GOT3 (cell line): ENCODE data around the gene HAPSTR1.

Experiments used
- DNase-seq: peaks from one replicate; lab custom pipeline; 2025; ENCODE audit warnings: mixed read lengths; lab: John Stamatoyannopoulos, UW

Gene HAPSTR1

DNA sequence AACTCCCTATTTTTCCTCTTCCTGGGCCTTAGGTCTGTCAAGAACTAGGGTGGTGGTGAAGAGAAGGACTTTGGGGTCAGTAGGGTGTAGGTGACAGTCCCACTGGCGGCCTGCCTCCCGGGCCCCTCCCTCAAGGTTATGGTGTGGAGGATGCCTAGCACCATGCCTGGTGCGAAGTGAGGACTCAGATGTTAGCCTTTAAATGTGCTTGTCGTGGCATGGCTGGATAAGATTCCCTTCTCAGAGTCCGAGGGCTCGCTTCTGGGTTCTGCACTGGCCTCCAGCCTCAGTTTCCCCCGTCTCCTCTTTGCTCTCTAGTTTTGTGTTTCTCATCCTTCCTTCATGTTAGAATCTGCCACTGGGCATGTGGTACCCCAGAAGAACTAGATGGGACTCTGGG, 32.0 kb downstream of the HAPSTR1 start:
- no peak for DNase-seq

GRCh38 chr16:9123871-9124270, 32.4 kb downstream of the HAPSTR1 start:
- DNase-seq, result no peak

DNA sequence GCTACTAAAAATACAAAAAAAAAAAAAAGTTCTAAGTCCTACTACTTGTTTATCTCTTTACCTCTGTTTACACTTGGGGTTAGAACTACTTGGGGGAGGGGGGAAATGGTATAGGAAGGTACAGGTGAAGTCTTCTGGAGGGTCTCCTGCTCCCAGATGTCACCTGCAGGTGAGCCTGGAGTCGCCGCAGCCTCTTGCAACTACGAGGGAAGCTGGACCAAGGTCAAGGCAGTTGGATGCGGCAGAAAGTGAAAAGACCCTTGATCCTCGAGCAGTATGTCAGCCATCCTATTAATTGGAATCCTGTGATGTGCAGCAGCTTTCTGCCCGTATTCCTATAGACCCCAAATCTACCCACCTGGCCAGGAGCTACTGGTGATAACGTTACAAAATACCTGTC, 33.0 kb downstream of the HAPSTR1 start:
- no peak for DNase-seq

- no peak for DNase-seq
Measured at GRCh38 chr16:9124908-9125584, 33.6 kb downstream of the HAPSTR1 start.

DNA sequence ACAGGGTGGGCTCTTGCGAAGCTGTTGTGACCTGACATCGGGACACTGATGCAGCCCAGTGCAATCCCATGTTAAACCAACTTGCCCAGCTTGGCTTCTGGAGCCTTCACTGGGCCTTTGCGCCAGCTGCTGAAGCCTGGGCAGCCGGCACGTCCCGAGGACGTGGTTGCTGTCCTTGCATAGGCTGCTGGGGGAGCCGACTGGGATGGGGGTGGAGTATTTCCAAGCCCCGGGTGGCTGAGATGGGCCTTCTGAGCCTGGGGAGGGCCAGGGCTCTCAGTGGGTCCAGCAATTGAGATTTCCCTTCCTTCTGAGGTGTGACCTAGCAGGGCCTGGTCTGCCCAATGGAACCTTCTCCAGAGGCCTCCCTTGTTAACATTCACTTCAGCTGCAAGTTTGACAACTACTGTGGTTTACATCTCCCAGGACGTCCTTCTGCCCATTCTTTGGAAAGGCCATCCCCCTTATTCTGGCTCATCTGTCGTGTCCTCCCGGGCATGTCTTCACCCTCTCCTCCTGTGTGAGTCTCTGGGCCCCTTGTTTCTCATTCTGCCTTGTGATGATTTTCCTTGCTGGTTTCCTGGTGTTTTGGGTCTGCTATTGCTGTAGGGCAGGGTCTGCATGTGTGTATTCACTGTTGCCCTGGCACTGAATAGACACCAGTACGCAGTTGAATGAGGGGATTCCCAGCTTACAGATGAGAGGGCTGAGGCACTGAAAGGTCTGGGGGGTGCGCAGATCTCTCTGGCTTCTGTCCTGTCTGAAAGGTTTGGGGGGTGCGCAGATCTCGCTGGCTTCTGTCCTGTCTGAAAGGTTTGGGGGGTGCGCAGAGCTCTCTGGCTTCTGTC, 34.4 kb downstream of the HAPSTR1 start:
- DNase-seq, result no peak

DNA sequence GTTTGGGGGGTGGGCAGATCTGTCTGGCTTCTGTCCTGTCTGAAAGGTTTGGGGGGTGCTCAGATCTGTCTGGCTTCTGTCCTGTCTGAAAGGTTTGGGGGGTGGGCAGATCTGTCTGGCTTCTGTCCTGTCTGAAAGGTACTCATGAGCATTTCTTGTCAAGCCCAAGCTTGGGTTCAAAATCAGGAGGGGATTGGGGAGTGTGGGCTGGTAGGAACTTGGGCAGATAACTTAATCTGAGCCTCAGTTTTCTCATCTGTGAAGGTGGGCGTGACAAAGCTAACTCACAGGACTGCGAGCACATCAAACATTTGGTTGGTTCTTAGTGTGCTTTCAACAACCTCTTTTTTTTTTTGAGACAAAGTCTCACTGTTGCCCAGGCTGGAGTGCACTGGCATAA, 35.2 kb downstream of the HAPSTR1 start:
- no peak for DNase-seq

DNA sequence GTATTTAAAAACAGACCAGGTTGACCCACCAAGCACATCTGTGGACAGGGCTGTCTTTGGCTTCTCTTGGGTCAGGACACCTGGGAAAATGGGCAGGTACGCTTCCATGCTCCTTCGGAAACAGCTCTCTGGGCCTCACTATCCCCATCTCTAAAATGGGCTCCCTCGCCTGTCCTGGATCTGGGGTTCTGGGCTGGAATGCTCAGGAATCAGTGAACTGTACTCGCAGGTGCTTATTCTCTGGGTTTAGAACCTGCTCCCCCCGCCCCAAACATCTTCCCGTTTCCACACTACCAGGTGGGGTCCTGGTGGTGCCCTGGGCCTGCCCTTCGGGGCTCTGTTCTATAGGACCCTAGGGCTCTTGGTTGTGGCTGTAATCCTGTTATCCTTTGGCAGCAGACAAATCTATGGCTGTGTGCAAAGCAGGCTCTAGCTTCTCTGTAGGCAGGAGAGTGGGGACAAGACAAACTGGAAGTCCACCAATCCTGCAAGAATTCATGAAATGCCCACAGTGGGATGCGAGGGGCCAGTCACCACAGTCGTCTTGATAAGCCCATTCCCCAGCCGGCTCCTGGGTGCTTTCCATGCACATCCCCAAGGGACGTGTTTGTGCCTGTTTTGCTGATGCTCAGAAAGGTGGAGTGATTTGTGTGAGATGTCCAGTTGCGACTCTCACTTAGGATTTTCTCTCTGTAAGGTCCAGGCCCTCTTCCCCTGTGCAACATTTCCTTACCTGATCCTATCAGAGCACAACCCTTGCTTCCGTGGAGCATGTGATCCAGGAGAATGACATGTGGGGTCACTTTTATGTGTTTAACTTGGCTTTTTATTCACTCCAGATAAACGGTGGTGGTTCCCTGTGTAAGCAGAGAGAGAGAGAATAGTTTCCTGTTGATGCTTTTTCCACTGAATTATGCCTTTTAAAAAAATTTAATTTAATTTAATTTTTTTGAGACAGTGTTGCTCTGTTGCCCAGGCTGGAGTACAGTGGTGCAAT, 37.2 kb downstream of the HAPSTR1 start:
- DNase-seq, result no peak

DNA sequence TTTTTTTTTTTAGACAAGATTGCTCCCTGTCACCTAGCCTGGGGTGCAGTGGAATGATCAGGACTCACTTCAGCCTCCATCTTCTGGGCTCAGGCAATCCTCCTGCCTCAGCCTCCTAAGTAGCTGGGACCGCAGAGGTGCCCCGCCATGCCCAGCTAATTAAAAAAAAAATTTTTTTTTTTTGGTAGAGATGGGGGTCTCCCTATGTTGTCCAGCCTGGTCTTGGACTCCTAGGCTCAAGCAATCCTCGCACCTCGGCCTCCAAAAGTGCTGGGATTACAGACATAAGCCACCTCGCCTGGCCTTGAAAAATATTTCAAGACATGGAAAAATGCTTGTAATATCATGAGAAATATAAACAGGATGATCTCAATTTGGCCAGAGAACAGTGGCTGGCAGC, 42.9 kb downstream of the HAPSTR1 start:
- no peak for DNase-seq

DNA sequence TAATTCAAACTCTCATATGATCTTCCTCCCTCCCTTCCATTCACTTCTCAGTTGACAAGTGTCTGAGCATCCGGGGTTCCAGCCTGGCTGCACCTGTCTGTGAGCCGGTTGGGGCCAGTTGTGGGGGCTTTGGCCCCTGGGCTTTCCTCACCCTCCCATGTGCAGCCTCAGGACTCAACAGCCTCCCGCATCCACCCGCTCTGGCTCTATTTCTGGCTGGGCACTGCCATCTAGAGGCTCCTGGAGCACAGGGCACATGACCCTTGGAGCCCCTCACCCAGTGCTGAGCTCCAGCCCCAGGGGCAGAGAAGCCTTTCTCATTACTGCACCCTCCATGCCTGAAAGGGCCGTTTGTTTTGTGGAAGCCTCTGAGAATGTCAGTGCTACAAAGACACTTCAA, 43.3 kb downstream of the HAPSTR1 start:
- DNase-seq, result no peak

DNA sequence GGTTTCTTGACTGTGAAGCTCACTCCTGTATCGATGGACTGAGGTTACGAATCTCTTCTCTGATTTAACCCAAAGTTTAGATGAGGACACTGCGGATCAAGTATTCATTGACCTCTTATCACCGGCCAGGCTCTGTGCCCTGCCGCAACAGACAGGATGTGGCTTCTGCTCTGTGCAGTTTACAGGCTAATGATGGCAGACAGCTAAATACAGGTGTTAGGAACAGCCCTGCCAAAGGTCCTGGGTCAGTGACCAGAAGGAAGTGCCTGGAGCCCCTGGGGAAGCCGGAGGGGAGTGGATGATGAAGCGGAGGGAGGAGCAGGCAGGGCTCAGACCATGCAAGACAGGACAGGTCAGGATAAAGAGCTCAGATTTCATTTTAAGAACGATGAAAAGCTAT, 44.4 kb downstream of the HAPSTR1 start:
- no peak for DNase-seq

- no peak for DNase-seq
Measured at GRCh38 chr16:9136596-9136995, 45.2 kb downstream of the HAPSTR1 start.

DNA sequence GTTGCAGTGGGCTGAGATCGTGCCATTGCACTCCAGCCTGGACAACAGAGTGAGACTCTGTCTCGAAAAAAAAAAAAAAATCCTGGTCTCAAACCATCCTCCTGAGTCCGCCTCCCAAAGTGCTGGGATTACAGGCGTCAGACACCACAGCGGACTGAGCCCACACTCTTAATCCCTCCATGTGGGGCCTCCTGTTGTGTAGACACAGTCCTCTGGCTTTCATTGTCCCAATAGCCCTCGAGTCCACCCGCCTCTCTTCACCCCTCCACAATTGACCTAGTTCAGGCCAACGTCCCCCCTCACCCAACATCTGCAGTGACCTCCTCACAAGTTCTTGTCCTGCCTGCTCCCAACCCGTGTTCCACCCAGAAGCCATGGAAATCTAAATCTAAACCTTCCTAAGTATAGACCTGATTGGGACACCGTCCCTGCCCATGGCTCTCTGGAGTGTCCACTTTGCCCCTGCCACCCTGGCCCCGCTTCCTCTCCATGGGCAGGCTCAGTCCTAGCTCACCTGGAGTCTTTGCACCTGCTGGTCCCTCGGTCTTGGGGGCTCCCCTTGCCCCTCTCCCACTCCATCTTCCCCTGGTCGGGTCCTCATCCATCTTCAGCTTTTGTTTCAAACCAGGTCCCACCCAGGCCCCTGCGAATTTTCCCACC, 46.7 kb downstream of the HAPSTR1 start:
- no peak for DNase-seq

DNA sequence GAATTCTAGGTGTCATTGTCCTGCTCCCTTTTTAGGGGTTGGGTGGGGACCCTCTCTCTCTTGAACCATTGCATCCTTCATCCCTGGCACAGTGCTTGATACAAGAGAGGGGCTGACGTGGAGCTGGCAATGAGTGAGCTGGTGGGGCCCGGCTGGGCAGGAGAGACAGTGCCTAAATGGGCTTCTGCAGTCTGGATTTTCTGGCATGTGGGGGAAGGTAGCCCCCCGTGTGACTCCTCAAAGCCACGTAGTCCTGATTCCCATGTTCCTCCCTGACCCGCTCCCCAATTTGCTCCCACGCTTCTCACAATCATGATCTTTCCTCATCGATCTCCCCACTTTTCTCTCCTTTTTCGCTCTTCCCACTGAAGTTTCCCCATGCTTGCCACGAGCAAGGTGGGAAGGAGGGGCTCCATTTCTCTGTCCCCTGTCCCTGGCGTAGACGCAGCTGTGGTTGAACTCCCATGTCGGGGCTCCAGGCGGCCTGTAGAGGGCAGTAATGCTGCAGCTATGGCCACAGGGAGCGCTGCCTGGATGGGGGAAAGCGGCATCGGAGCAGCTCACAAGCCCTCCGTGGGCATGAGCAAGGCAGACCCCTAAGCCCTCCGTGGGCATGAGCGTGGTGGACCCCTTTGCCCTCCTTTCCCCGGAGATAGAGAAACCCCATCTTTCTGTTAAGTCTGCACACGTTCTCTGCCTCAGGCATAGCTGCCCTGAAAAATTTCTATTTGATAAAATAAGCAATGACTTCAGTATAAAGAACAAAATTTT, 47.5 kb downstream of the HAPSTR1 start:
- no peak for DNase-seq

GRCh38 chr16:9139965-9140364, 48.5 kb downstream of the HAPSTR1 start:
- no peak for DNase-seq
